Bronchial epithelial cell (primary cell): ENCODE results near the gene TMEM271. TPM values are rescaled to one million over a fixed set of nuclear protein-coding genes. Genes with fewer than 3 reads are reported as not detected.

Experiments used
- DNase-seq: peaks from one replicate; pipeline ENCODE4 v3.0.0-alpha.2; 2010; ENCODE audit warnings: low read depth
- FAIRE-seq: peaks from 2 replicates; lab custom pipeline; 2011; peaks lifted over from hg19 to GRCh38; lab: Jason Lieb, UNC
- H3K27me3 ChIP-seq: 2 replicates; pipeline ENCODE4 v1.5.1; 2011; ENCODE audit warnings: low read length; ENCODE audit not compliant: control insufficient read depth, insufficient read depth
- H3K36me3 ChIP-seq: 2 replicates; pipeline ENCODE4 v1.5.1; 2011; ENCODE audit warnings: low read length; ENCODE audit not compliant: control insufficient read depth, insufficient read depth
- H3K4me3 ChIP-seq: 2 replicates; pipeline ENCODE4 v1.5.1; 2011; ENCODE audit warnings: mild to moderate bottlenecking, low read depth, low read length, control low read depth
- CTCF ChIP-seq: IDR thresholded peaks from 2 replicates; pipeline ENCODE4 v1.5.1; 2011; ENCODE audit warnings: mild to moderate bottlenecking, moderate library complexity, low read length, control low read depth, inconsistent platforms; ENCODE audit not compliant: insufficient read depth, severe bottlenecking
- total RNA-seq: library from RNA; depleted of rRNA; stranded (reverse); fragments of >200 nt; gene quantifications from 2 replicates; pipeline ENCODE4 v1.2.1, GENCODE V29; 2014

TMEM271 gene
- total RNA-seq, 1 donor from 2014 or later = not detected

- TF ChIP-seq CTCF = no peak
- H3K4me3 ChIP-seq = no peak overlapping the region
- DNase-seq (no peak), FAIRE-seq (peak; percentile 96)
- H3K36me3 ChIP-seq = peaks cover 30% of the 10 kb centered on the region
- no peaks in the 10 kb centered on the region for H3K27me3 ChIP-seq
These were observed 45.0 kb downstream of the TMEM271 start for GRCh38 chr4:531076-531475.

GRCh38 chr4:530017-530781 is 45.9 kb downstream of the TMEM271 start:
- FAIRE-seq (no peak), DNase-seq (no peak)
- Histone ChIP-seq H3K36me3 (peaks cover 31% of the 10 kb centered on the region), H3K27me3 (no peaks in the 10 kb centered on the region), H3K4me3 (no peak overlapping the region)
- TF ChIP-seq CTCF = no peak

GRCh38 chr4:529563-529962 is 46.5 kb downstream of the TMEM271 start:
- FAIRE-seq (no peak), DNase-seq (no peak)
- Histone ChIP-seq H3K36me3 (peaks cover 35% of the 10 kb centered on the region), H3K27me3 (no peaks in the 10 kb centered on the region), H3K4me3 (no peak overlapping the region)
- TF ChIP-seq CTCF = no peak

GRCh38 chr4:528835-529234 is 47.3 kb downstream of the TMEM271 start:
- DNase-seq (no peak), FAIRE-seq (no peak)
- Histone ChIP-seq H3K4me3 (no peak overlapping the region), H3K27me3 (no peaks in the 10 kb centered on the region), H3K36me3 (peaks cover 38% of the 10 kb centered on the region)
- TF ChIP-seq CTCF = no peak

GRCh38 chr4:528296-528695 is 47.8 kb downstream of the TMEM271 start:
- Histone ChIP-seq H3K4me3 (no peak overlapping the region), H3K27me3 (no peaks in the 10 kb centered on the region), H3K36me3 (peaks cover 42% of the 10 kb centered on the region)
- DNase-seq = no peak
- FAIRE-seq = no peak
- no peak for TF ChIP-seq CTCF
